SU-DHL-6 (cell line): ENCODE data around the gene ST6GALNAC2.

Source experiments
- H2AFZ ChIP-seq: fragments of 200-600 bp; sonication (generic); 2 replicates; pipeline ENCODE4 v1.6.1; 2014; ENCODE audit warnings: low read depth, mild to moderate bottlenecking, moderate library complexity, mixed read lengths, antibody characterized with exemption, low read length; ENCODE audit not compliant: severe bottlenecking
- H3F3A ChIP-seq: fragments of 200-600 bp; shearing (Covaris generic); 2 replicates; pipeline ENCODE4 v1.6.0; 2016; ENCODE audit warnings: antibody characterized with exemption, mild to moderate bottlenecking; ENCODE audit not compliant: insufficient read depth
- H3K27ac ChIP-seq: fragments of 200-600 bp; sonication (generic); 2 replicates; pipeline ENCODE4 v1.5.1; 2016; ENCODE audit warnings: low read depth, mild to moderate bottlenecking, low read length, moderate library complexity, mixed read lengths
- H3K27me3 ChIP-seq: fragments of 200-600 bp; sonication (generic), shearing (Covaris generic); 2 replicates; pipeline ENCODE4 v1.6.0; 2014; ENCODE audit warnings: mild to moderate bottlenecking, low read length
- H3K36me3 ChIP-seq: fragments of 200-600 bp; sonication (generic); 2 replicates; pipeline ENCODE4 v1.6.1; 2014; ENCODE audit warnings: mild to moderate bottlenecking, low read length, mixed read lengths
- H3K4me2 ChIP-seq: fragments of 300-600, 200-600 bp; shearing (Covaris generic), sonication (generic); 2 replicates; pipeline ENCODE4 v1.6.0; 2014; ENCODE audit warnings: low read length, low read depth, mild to moderate bottlenecking; ENCODE audit not compliant: poor library complexity, severe bottlenecking
- H3K4me3 ChIP-seq: fragments of 200-600 bp; sonication (generic); 2 replicates; pipeline ENCODE4 v1.5.1; 2014; ENCODE audit warnings: antibody characterized with exemption, low read length, mild to moderate bottlenecking, mixed read lengths; ENCODE audit not compliant: insufficient read depth, poor library complexity, severe bottlenecking
- H3K79me2 ChIP-seq: fragments of 200-600 bp; sonication (generic); 2 replicates; pipeline ENCODE4 v1.6.1; 2014; ENCODE audit warnings: mild to moderate bottlenecking, low read length, moderate library complexity; ENCODE audit not compliant: insufficient read depth
- H3K9ac ChIP-seq: fragments of 200-600 bp; sonication (generic); 2 replicates; pipeline ENCODE4 v1.7.0; 2014; ENCODE audit warnings: mild to moderate bottlenecking, low read length
- H3K9me2 ChIP-seq: fragments of 200-600 bp; sonication (generic); replicated peaks from 2 replicates; pipeline ENCODE4 v1.6.1; 2014; ENCODE audit warnings: low read length; ENCODE audit not compliant: insufficient read depth
- H3K9me3 ChIP-seq: fragments of 200-600 bp; sonication (generic); 2 replicates; pipeline ENCODE4 v1.6.1; 2014; ENCODE audit warnings: low read length, mixed read lengths; ENCODE audit not compliant: insufficient read depth
- H4K20me1 ChIP-seq: fragments of 200-600 bp; sonication (generic); 2 replicates; pipeline ENCODE4 v1.6.1; 2014; ENCODE audit warnings: low read depth, mild to moderate bottlenecking, antibody characterized with exemption, low read length, moderate library complexity, mixed read lengths
- CTCF ChIP-seq: fragments of 200-600 bp; sonication (generic); IDR thresholded peaks from one replicate; pipeline ENCODE4 v1.5.1; 2017; ENCODE audit warnings: antibody characterized with exemption, mild to moderate bottlenecking, low read length, moderate library complexity; ENCODE audit not compliant: insufficient read depth, poor library complexity, severe bottlenecking
- EZH2phosphoT487 ChIP-seq: fragments of 200-600 bp; sonication (generic), shearing (Covaris generic); conservative IDR thresholded peaks from 2 replicates; pipeline ENCODE4 v1.6.1; 2018; ENCODE audit warnings: mild to moderate bottlenecking, antibody characterized with exemption, low read length, moderate library complexity, mixed read lengths

Gene ST6GALNAC2

GRCh38 chr17:76579281-76579680 lies 6.4 kb downstream of the ST6GALNAC2 start:
- Histone ChIP-seq H4K20me1 (no peaks in the 10 kb centered on the region), H3K9me2 (no peaks in the 10 kb centered on the region), H3K79me2 (no peaks in the 10 kb centered on the region), H2AFZ (no peak overlapping the region), H3K4me2 (no peak overlapping the region), H3K36me3 (no peaks in the 10 kb centered on the region), H3F3A (no peaks in the 10 kb centered on the region), H3K9me3 (no peaks in the 10 kb centered on the region), H3K4me3 (no peak overlapping the region), H3K9ac (no peak overlapping the region), H3K27me3 (no peaks in the 10 kb centered on the region), H3K27ac (no peak overlapping the region)
- TF ChIP-seq CTCF = no peak
- no peak for TF ChIP-seq EZH2phosphoT487

GRCh38 chr17:76578376-76578775 lies 7.3 kb downstream of the ST6GALNAC2 start:
- H3K9ac ChIP-seq = no peak overlapping the region
- no peaks in the 10 kb centered on the region for H3K79me2 ChIP-seq
- H3K36me3 ChIP-seq = no peaks in the 10 kb centered on the region
- no peak overlapping the region for H3K4me2 ChIP-seq
- H3K27me3 ChIP-seq = no peaks in the 10 kb centered on the region
- no peak overlapping the region for H2AFZ ChIP-seq
- no peak overlapping the region for H3K27ac ChIP-seq
- no peaks in the 10 kb centered on the region for H3F3A ChIP-seq
- TF ChIP-seq EZH2phosphoT487 = no peak
- TF ChIP-seq CTCF = no peak
- H3K9me2 ChIP-seq = no peaks in the 10 kb centered on the region
- no peaks in the 10 kb centered on the region for H3K9me3 ChIP-seq
- no peaks in the 10 kb centered on the region for H4K20me1 ChIP-seq
- no peak overlapping the region for H3K4me3 ChIP-seq

GRCh38 chr17:76577876-76578275 lies 7.8 kb downstream of the ST6GALNAC2 start:
- Histone ChIP-seq H2AFZ (no peak overlapping the region), H3K9me3 (no peaks in the 10 kb centered on the region), H3K27ac (no peak overlapping the region), H3K79me2 (no peaks in the 10 kb centered on the region), H4K20me1 (no peaks in the 10 kb centered on the region), H3K4me3 (no peak overlapping the region), H3K4me2 (no peak overlapping the region), H3K36me3 (no peaks in the 10 kb centered on the region), H3K9ac (no peak overlapping the region), H3F3A (no peaks in the 10 kb centered on the region), H3K27me3 (no peaks in the 10 kb centered on the region), H3K9me2 (no peaks in the 10 kb centered on the region)
- TF ChIP-seq EZH2phosphoT487 (no peak), CTCF (no peak)

- H3K79me2 ChIP-seq = no peaks in the 10 kb centered on the region
- H3K9me2 ChIP-seq = no peaks in the 10 kb centered on the region
- no peaks in the 10 kb centered on the region for H3F3A ChIP-seq
- H3K36me3 ChIP-seq = no peaks in the 10 kb centered on the region
- TF ChIP-seq CTCF (no peak), EZH2phosphoT487 (no peak)
- no peak overlapping the region for H3K27ac ChIP-seq
- no peak overlapping the region for H3K4me3 ChIP-seq
- no peak overlapping the region for H3K4me2 ChIP-seq
- no peak overlapping the region for H3K9ac ChIP-seq
- no peak overlapping the region for H2AFZ ChIP-seq
- no peaks in the 10 kb centered on the region for H3K9me3 ChIP-seq
- H4K20me1 ChIP-seq = no peaks in the 10 kb centered on the region
- no peaks in the 10 kb centered on the region for H3K27me3 ChIP-seq
Measured at GRCh38 chr17:76576189-76576588, 9.5 kb downstream of the ST6GALNAC2 start.
